GM20000 (cell line): ENCODE measurements around the gene HAVCR1.
A peak's percentile ranks its signal among the peaks of the same experiment; 100 is the strongest.
"Not testable (repeated sequence)": the region's sequence is repeated elsewhere in the genome, so short reads cannot be mapped to it uniquely, and the experiment has no call there.

Experiments used
- DNase-seq: peaks from one replicate; pipeline ENCODE4 v3.0.0; 2012; ENCODE audit warnings: low spot score
- CTCF ChIP-seq: IDR thresholded peaks from 2 replicates; pipeline ENCODE4 v1.5.1; 2012; ENCODE audit warnings: mild to moderate bottlenecking, control low read depth; ENCODE audit errors: extremely low read depth, missing control alignments

The HAVCR1 gene

GRCh38 chr5:157020511-157021222 is 38.2 kb downstream of the HAVCR1 start:
- no peak for TF ChIP-seq CTCF
- DNase-seq = no peak

DNA sequence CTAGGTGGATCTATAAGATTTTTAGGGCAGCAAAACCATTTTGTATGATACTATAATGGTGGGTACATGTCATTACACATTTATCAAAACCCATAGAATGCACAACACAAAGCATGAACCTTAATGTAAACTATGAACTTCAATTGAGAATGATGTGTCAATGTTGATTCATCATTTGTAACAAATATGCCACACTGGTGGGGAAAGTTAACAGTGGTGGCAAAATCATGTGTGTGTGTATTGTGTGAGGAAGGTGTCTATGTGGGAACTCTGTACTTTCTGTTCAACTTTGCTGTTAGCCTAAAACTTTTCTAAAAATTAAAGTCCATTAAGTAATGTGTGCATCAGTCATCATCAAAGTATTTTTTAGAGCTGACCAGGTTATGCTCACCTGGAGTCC is 38.9 kb downstream of the HAVCR1 start:
- DNase-seq = no peak
- TF ChIP-seq CTCF = no peak

- DNase-seq = not testable (repeated sequence)
Observed at GRCh38 chr5:157014143-157014542, 44.8 kb downstream of the HAVCR1 start.

GRCh38 chr5:157006262-157006661 is 52.7 kb downstream of the HAVCR1 start:
- DNase-seq = no peak

DNA sequence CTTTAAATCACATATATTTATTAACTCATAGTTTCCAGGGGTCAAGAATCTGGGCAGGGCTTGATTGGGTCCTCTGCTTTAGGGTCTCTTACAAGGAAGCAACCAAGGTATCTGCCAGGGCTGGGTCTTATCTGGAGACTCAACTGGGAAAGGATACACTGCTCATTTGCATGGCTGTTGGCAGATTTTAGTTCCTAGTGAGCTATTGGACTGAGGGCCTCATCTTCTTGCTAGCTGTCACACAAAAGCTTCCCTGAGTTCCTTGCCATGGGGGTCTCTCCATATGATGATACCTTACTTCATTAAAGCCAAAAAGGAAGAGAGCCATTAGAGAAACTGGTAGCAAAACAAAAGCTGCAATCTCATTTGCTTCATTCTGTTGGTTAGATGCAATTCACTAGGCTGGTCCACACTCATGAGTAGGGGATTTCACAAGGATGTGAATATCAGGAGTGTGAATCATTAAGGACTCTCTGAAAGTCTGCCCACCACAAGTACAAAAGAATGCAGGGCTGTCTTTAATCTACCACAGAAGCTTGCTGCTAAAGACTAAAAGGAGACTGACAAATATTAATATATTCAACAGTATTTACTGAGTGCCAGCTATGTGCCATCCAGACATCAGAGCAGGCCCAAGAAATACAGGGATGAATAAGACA is 53.9 kb downstream of the HAVCR1 start:
- no peak for TF ChIP-seq CTCF

More at GRCh38 chr5:157006262-157006661, 52.7 kb downstream of the HAVCR1 start:
- no peak for TF ChIP-seq CTCF

GRCh38 chr5:156991714-156992113 is 67.2 kb downstream of the HAVCR1 start:
- no peak for DNase-seq

More for the DNA sequence above, 53.9 kb downstream of the HAVCR1 start:
- DNase-seq = peak; percentile 40

DNA sequence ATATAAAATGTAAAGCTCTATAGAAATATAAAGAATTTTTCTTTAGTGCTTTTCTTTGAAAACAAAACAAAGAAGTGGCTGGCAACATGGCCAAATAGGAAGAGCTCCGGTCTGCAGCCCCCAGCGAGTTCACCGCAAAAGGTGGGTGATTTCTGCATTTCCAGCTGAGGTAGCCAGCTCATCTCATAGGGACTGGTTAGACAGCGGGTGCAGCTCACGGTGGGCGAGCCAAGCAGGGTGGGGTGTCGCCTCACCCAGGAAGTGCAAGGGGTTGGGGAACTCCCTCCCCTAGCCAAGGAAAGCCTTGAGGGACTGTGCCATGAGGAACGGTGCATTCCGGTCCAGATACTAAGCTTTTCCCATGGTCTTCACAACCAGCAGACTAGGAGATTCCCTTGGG is 74.9 kb downstream of the HAVCR1 start:
- no peak for DNase-seq
- TF ChIP-seq CTCF = no peak

More at GRCh38 chr5:156991714-156992113, 67.2 kb downstream of the HAVCR1 start:
- TF ChIP-seq CTCF = no peak

GRCh38 chr5:156981481-156981880 is 77.4 kb downstream of the HAVCR1 start:
- TF ChIP-seq CTCF = no peak
- DNase-seq = no peak
